ENCODE results near the gene COQ8A. TPM values are rescaled to one million over a fixed set of nuclear protein-coding genes. Genes with fewer than 3 reads are reported as not detected.

The COQ8A gene
- total and polyA plus RNA-seq, 2 donors (not counting 1 experiment from before 2014, with no cell fraction given): 3.8 to 19.7 TPM

GRCh38 chr1:227032396-227032795 is 92.3 kb downstream of the COQ8A start:
- no peaks in the 10 kb centered on the region for H3K4me1 ChIP-seq (ENCODE audit: control insufficient read depth, extremely low read depth, insufficient read depth, low read length)
- DNase-seq (ENCODE audit: low read depth in 2 of 2): no peak
- H4K20me1 ChIP-seq (ENCODE audit: control insufficient read depth, extremely low read depth, insufficient read depth, low read length): no peaks in the 10 kb centered on the region
- no peak overlapping the region for H3K9ac ChIP-seq (ENCODE audit: insufficient read depth, low read length)
- no peak overlapping the region for H2AFZ ChIP-seq (ENCODE audit: low read length)
- no peaks in the 10 kb centered on the region for H3K9me3 ChIP-seq (ENCODE audit: control insufficient read depth, insufficient read depth, low read depth, low read length)
- no peak for TF ChIP-seq CTCF (conservative IDR thresholded peaks at IDR 0.05 in 1 of 2, IDR thresholded peaks at IDR 0.05 in 1 of 2; ENCODE audit: low read depth in 1 of 2, low read length in 2 of 2)
- H3K36me3 ChIP-seq (ENCODE audit: control insufficient read depth, insufficient read depth, low read length): peaks cover 2% of the 10 kb centered on the region
- H3K79me2 ChIP-seq (ENCODE audit: control insufficient read depth, insufficient read depth, low read length): no peaks in the 10 kb centered on the region
- H3K4me3 ChIP-seq (replicated peaks in 1 of 4; ENCODE audit: control extremely low read depth in 1 of 4, insufficient read depth in 1 of 4, low read depth in 3 of 4, low read length in 4 of 4): no peak overlapping the region
- no peak overlapping the region for H3K27ac ChIP-seq (ENCODE audit: insufficient read depth, low read length)
- H3K4me2 ChIP-seq (ENCODE audit: extremely low read depth, insufficient read depth, low read length): no peak overlapping the region
- no peaks in the 10 kb centered on the region for H3K27me3 ChIP-seq (ENCODE audit: control insufficient read depth, insufficient read depth, low read length)

- H3K4me1 ChIP-seq (ENCODE audit: control insufficient read depth, extremely low read depth, insufficient read depth, low read length): no peaks in the 10 kb centered on the region
- no peaks in the 10 kb centered on the region for H3K27me3 ChIP-seq (ENCODE audit: control insufficient read depth, insufficient read depth, low read length)
- H3K79me2 ChIP-seq (ENCODE audit: control insufficient read depth, insufficient read depth, low read length): no peaks in the 10 kb centered on the region
- peaks cover 2% of the 10 kb centered on the region for H3K36me3 ChIP-seq (ENCODE audit: control insufficient read depth, insufficient read depth, low read length)
- no peak overlapping the region for H2AFZ ChIP-seq (ENCODE audit: low read length)
- no peak for DNase-seq (ENCODE audit: low read depth in 2 of 2)
- H3K9me3 ChIP-seq (ENCODE audit: control insufficient read depth, insufficient read depth, low read depth, low read length): no peaks in the 10 kb centered on the region
- no peak overlapping the region for H3K9ac ChIP-seq (ENCODE audit: insufficient read depth, low read length)
- H3K4me2 ChIP-seq (ENCODE audit: extremely low read depth, insufficient read depth, low read length): no peak overlapping the region
- TF ChIP-seq CTCF (conservative IDR thresholded peaks at IDR 0.05 in 1 of 2, IDR thresholded peaks at IDR 0.05 in 1 of 2; ENCODE audit: low read depth in 1 of 2, low read length in 2 of 2): no peak
- no peak for TF ChIP-seq EZH2 (IDR thresholded peaks at IDR 0.05; ENCODE audit: low read length, missing control alignments)
- no peak overlapping the region for H3K4me3 ChIP-seq (replicated peaks in 1 of 4; ENCODE audit: control extremely low read depth in 1 of 4, insufficient read depth in 1 of 4, low read depth in 3 of 4, low read length in 4 of 4)
- H3K27ac ChIP-seq (ENCODE audit: insufficient read depth, low read length): no peak overlapping the region
- no peaks in the 10 kb centered on the region for H4K20me1 ChIP-seq (ENCODE audit: control insufficient read depth, extremely low read depth, insufficient read depth, low read length)
Observed at GRCh38 chr1:227033880-227034279, 93.8 kb downstream of the COQ8A start.

GRCh38 chr1:227035316-227035715 is 95.2 kb downstream of the COQ8A start:
- Histone ChIP-seq H3K4me2 (ENCODE audit: extremely low read depth, insufficient read depth, low read length) (no peak overlapping the region), H3K27ac (ENCODE audit: insufficient read depth, low read length) (no peak overlapping the region), H3K4me1 (ENCODE audit: control insufficient read depth, extremely low read depth, insufficient read depth, low read length) (no peaks in the 10 kb centered on the region), H3K36me3 (ENCODE audit: control insufficient read depth, insufficient read depth, low read length) (no peaks in the 10 kb centered on the region), H4K20me1 (ENCODE audit: control insufficient read depth, extremely low read depth, insufficient read depth, low read length) (no peaks in the 10 kb centered on the region), H2AFZ (ENCODE audit: low read length) (no peak overlapping the region), H3K27me3 (ENCODE audit: control insufficient read depth, insufficient read depth, low read length) (no peaks in the 10 kb centered on the region), H3K9me3 (ENCODE audit: control insufficient read depth, insufficient read depth, low read depth, low read length) (no peaks in the 10 kb centered on the region), H3K9ac (ENCODE audit: insufficient read depth, low read length) (no peak overlapping the region), H3K4me3 (replicated peaks in 1 of 4; ENCODE audit: control extremely low read depth in 1 of 4, insufficient read depth in 1 of 4, low read depth in 3 of 4, low read length in 4 of 4) (no peak overlapping the region), H3K79me2 (ENCODE audit: control insufficient read depth, insufficient read depth, low read length) (no peaks in the 10 kb centered on the region)
- no peak for TF ChIP-seq EZH2 (IDR thresholded peaks at IDR 0.05; ENCODE audit: low read length, missing control alignments)
- no peak for TF ChIP-seq CTCF (conservative IDR thresholded peaks at IDR 0.05 in 1 of 2, IDR thresholded peaks at IDR 0.05 in 1 of 2; ENCODE audit: low read depth in 1 of 2, low read length in 2 of 2)
- no peak for DNase-seq (ENCODE audit: low read depth in 2 of 2)

Measured in fibroblast of lung (primary cell).